Stimulated activated CD4-positive, alpha-beta T cell treated with anti-CD3 and anti-CD28 coated beads, Interleukin-15, amount 100 ng/mL, for 24 hours (primary cell): ENCODE data around the gene HOXB5.

Source experiments
- DNase-seq: peaks from one replicate; pipeline ENCODE4 v3.0.0-alpha.2; 2020

Gene HOXB5

GRCh38 chr17:48571826-48572417 is 21.7 kb downstream of the HOXB5 start:
- DNase-seq = no peak

DNA sequence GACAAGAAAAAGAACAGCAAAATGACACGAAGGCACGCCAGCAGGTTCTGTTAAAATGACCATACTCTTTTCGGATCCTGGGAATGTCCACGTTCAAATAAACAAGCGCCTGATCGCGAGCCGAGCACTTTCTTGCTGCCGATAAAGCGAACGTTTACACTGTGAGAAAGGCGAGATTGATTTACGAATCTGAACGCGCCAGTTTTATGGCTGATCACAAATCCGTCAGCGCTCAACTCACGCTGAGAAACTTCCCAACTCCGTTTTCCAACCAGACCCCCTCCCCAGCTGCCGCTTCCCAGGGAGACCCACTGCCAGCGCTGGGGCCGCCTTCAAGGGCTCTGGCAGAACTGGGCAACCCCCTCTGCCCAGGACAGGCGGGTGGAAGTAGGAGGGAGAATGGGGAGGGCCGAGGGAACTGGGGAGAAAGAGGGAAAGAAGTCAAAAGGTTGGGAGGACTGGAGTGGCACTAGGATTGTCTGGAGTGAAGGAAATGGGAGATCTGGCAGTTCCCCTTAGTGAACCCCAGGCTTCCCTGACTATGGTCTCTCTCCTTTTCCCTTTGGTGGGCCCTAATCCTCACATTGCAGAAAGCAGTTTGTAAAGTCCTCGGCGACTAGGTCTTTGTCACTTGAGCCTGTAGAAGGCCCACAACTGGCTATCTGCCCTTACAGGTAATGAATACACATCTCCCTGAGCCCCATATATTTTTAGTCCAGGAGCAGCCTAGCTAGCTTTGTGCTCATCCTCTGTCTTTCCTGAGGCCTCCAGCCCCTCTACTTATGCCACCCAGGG is 22.4 kb downstream of the HOXB5 start:
- DNase-seq = no peak

GRCh38 chr17:48570325-48571023 is 23.1 kb downstream of the HOXB5 start:
- no peak for DNase-seq

GRCh38 chr17:48569674-48570324 is 23.8 kb downstream of the HOXB5 start:
- no peak for DNase-seq

DNA sequence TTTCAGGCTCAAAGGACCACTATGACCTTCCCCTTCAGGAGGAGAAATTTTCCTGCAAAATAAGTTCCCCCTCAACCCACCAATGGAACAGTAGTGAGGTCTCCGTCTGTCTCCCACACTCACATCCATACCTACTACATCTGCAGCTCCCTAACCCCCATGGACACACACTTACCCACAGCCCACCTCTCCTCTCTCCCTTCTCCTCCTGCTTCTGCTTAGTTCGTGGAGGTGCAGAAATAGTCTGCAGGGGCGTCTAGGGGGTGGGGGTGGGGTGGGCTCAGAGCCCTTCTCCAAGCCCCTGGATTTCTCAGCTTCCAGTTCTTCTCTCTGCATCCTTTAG is 24.4 kb downstream of the HOXB5 start:
- DNase-seq = no peak

DNA sequence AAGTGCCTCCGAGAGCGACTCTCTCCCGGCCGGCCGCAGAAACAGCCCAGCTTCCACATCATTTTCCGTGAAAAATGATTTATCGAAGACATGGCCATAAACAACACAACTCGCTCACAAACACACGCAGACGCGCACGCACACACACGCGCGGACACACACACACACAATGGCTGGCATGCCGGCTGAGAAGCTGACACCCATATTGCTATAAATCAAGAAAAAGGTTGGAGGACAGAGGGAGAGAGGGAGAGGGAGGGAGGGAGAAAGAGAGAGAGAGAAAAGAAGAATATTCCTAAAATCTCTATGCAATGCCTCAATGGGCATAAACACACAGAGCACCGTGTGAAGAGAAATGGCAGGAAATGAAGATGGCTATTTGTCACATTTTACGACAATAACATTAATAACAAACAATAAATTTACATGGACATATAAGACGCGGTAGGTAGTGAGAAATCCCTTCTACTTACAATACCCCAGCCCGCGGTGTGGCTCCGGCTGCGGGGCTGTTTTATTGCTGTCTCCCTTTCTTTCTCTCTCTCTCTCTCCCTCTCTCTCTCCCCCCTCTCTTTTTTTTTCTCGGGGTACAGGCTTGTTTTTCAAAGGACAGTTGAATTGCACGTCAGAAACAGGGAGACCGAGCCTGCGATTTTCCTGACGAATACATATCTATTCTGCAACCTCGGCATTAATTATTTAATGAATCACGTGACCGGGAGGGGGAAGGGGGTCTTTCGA is 24.9 kb downstream of the HOXB5 start:
- DNase-seq = no peak

DNA sequence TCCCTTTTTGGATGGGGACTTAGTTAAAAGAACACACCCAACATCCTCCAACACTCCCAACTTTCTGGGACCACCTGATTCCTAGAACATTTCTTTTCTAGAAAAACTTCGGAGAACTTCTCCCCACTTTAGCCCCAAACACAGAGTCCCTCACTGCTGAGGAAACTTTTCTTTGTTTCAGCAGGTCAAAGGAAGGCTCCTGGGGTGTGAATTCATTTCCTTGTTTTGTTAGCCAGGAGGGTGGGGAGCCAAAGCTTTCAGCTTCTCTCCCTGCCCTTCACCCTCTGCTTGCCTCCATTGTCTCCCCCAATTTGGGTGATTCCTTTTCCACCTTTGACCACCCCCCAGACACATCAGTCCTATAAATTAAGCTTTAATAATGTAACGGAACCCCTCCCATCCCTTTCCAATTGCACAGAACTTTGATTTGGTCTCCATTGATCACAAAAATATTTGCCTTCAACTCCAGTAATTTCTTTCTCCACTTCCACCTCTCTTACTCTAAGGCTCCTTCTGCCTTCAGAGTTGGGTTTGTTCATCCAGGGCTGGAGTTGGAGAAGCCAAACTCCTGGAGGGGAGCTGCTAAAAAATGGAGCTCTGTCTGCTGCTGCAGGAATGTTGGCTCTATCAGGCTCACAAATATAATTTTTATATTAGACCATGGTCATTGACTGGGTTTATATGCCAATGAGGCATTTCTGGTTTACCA is 25.8 kb downstream of the HOXB5 start:
- DNase-seq = no peak

GRCh38 chr17:48567209-48567608 is 26.4 kb downstream of the HOXB5 start:
- DNase-seq = no peak

DNA sequence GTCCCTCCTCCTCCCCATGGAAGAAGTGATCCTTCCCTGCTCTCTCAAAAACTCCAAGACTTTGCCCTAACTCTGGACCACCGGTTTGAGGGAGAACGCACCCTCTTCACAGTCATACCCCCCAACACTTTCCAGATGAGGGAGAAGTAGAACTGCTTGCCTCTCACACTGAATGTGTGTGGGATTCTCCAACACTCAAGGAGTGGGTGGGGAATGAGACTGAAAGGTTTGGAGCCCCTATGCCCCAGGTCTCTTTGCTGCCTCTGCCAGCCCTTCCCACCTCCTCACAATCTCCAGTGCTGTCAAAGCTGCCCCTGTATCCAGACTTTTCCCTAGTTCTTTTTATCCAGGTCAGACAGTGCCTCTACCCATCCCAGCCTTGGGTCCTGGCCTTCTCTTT is 26.9 kb downstream of the HOXB5 start:
- no peak for DNase-seq

GRCh38 chr17:48565925-48566710 is 27.5 kb downstream of the HOXB5 start:
- DNase-seq = no peak

- DNase-seq = no peak
Measured at GRCh38 chr17:48565022-48565554, 28.5 kb downstream of the HOXB5 start.

GRCh38 chr17:48564188-48565021 is 29.2 kb downstream of the HOXB5 start:
- DNase-seq = no peak

DNA sequence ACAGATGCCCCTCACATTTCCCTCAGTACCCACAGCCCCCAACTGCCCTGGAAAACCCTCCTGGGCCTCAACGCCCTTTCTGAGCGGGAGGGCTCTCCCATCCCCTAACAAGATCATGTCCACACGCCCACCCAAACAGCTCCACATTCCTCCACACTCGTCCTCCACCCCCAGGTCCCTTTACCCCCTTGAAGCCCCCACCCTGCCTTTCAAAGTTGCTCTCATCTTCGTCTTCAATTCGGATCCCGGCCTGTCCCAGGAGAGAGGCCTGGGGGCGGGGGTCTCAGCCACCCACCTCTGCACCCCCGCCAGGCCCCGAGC is 29.8 kb downstream of the HOXB5 start:
- DNase-seq = no peak

- no peak for DNase-seq
Measured at GRCh38 chr17:48563385-48563838, 30.2 kb downstream of the HOXB5 start.

- DNase-seq = no peak
Measured at GRCh38 chr17:48562934-48563333, 30.6 kb downstream of the HOXB5 start.

DNA sequence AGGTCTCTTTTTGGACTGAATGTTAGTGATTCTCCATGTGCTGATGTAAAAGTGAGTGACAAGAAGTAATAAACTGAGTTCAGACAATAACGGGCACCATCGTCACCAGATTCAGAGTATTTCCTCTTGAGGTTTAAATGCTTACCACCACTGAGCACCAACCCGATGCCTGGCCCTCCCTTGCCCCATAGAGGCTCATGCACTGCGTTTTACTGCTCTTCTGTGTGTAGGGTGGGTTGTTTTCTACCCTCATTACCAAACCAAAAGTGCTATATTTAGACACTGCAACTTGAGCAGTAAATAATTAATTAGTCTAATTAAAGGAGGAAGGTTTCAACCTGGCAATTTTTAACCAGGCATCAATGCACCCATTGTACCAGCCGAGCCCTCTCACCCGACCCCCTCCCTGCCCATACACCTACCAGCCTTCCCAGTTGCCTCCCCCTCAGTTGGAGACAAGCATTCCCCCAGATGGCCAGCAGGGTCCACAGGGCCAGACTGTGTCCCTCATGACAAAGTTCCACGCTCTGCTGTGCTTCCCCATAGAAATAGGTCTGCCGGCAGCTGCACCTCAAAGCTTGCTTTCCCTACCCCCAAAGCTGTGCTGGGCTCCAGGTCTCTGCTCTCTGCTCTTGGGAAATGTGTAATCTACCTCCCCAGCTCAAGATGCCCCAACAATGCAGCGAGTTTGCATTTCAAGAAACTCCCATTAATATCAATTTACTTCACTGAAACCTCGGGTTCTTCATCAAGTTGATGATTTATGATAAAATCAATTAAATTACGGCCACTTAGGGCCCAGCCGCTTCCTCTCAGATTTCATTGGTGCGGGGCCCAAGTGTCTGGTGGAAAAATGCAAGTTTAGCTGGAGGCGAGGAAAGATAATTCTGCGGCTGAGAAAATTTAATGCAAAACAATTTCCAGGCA is 31.4 kb downstream of the HOXB5 start:
- DNase-seq = no peak

GRCh38 chr17:48559840-48560817 is 33.5 kb downstream of the HOXB5 start:
- DNase-seq = no peak
